Erythroblast (primary cell): ENCODE results near the gene SNRPA.

Source experiments
- GATA1 ChIP-seq: IDR thresholded peaks from 2 replicates; pipeline ENCODE4 v1.6.1; 2011; ENCODE audit warnings: low read depth, mild to moderate bottlenecking, control low read depth, low read length, moderate library complexity
- POLR2A ChIP-seq: IDR thresholded peaks from 2 replicates; pipeline ENCODE4 v1.6.1; 2011; ENCODE audit warnings: mild to moderate bottlenecking, low read length

- TF ChIP-seq POLR2A (no peak), GATA1 (no peak)
Observed at GRCh38 chr19:40724315-40724714, 26.7 kb upstream of the SNRPA start.
